ENCODE measurements around the gene COL15A1.
A peak's percentile ranks its signal among the peaks of the same experiment; 100 is the strongest.

DNA sequence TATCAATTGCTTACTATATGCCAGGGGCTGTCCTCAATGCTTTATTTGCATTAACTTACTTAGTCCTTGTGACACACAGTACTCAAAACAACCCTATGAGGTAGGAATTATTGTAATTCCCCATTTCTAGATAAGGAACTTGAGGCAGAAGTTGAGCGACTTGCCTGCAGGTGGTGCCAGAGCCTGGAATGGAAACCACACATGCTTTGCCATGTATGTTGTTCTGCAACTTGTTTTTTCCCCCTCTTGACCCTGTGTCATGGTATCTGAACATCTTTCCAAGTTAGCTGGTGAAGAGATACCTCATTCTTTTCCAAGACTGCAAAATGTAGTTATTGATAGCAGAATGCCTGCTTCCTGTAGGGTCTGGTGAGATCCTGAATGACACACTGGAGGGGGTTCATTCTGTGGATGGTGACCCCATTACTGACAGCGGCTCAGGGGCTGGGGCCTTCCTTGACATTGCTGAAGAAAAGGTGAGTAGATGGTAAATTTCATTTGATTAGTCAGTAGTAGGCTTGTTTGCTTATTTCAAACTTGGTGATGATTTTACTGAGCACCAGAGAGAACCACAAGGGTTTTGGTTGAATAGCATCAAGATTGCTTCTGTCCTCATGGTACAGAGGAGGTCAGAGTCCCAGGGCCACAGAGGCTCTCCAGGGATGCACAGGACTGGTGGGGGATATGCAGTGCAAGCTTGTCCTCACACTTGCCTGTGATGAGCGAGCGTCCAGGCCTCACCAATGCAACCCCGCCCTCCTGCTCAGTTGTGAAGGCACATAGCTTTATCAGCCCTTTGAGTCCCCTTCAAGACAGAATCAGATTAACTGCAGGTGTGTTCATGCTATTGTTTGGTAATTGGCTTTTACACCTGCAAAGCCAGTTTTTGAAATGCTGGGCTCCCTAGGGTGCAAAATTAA is 57.0 kb downstream of the COL15A1 start:
- TF ChIP-seq, protein P1, sequence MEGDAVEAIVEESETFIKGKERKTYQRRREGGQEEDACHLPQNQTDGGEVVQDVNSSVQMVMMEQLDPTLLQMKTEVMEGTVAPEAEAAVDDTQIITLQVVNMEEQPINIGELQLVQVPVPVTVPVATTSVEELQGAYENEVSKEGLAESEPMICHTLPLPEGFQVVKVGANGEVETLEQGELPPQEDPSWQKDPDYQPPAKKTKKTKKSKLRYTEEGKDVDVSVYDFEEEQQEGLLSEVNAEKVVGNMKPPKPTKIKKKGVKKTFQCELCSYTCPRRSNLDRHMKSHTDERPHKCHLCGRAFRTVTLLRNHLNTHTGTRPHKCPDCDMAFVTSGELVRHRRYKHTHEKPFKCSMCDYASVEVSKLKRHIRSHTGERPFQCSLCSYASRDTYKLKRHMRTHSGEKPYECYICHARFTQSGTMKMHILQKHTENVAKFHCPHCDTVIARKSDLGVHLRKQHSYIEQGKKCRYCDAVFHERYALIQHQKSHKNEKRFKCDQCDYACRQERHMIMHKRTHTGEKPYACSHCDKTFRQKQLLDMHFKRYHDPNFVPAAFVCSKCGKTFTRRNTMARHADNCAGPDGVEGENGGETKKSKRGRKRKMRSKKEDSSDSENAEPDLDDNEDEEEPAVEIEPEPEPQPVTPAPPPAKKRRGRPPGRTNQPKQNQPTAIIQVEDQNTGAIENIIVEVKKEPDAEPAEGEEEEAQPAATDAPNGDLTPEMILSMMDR (conservative IDR thresholded peaks at IDR 0.05 in 1 of 2, IDR thresholded peaks at IDR 0.05 in 1 of 2; ENCODE audit: extremely low read depth in 1 of 2, insufficient read depth in 1 of 2, low read depth in 1 of 2, low read length in 2 of 2), result peak; percentile 85 to 93
- TF ChIP-seq EZH2 (IDR thresholded peaks at IDR 0.05; ENCODE audit: borderline replicate concordance, low read length), result no peak
